ENCODE measurements around the gene TADA2B. TPM values are rescaled to one million over a fixed set of nuclear protein-coding genes. Genes with fewer than 3 reads are reported as not detected.

TADA2B gene
- total and polyA plus RNA-seq, 9 of the 15 experiments (the other 6 are each of a cell fraction or from before 2014, with no cell fraction given) = 0.55 to 12.2 (median 7.5) TPM

GRCh38 chr4:7070729-7071511 is 27.7 kb downstream of the TADA2B start (continued):
- no peak for TF ChIP-seq ZNF707 (CRISPR knock-in tag; conservative IDR thresholded peaks at IDR 0.05)
- TF ChIP-seq ARID4B (CRISPR knock-in tag; IDR thresholded peaks at IDR 0.05) = peak; percentile 47; the same call in 1 of the 2 replicates
- TF ChIP-seq FOXA3 (CRISPR knock-in tag; conservative IDR thresholded peaks at IDR 0.05 in 1 of 2, IDR thresholded peaks at IDR 0.05 in 1 of 2) = no peak

GRCh38 chr4:7073059-7073458 is 29.9 kb downstream of the TADA2B start:
- H3K4me2 ChIP-seq (ENCODE audit: insufficient read depth, low read length) = no peak overlapping the region
- H3K4me3 ChIP-seq = no peak overlapping the region
- BruUV-seq (replicated peaks) = no TSS peak
- H2AFZ ChIP-seq (ENCODE audit: low read depth, low read length) = peak overlapping the region; percentile 30; the same call in 1 of the 2 replicates
- in situ Hi-C loops (cut with MboI) = loop anchor here (5.0 kb wide), 2 partner anchors 171 to 351 kb away; no protein-coding TSS in a partner anchor
- TF ChIP-seq PTRF (tag; IDR thresholded peaks at IDR 0.05) (no peak), GMEB1 (CRISPR knock-in tag; IDR thresholded peaks at IDR 0.05) (no peak), ETV6 (IDR thresholded peaks at IDR 0.05; ENCODE audit: borderline replicate concordance in 1 of 2, low read depth in 2 of 2, low read length in 1 of 2) (no peak), ETV6 (CRISPR knock-in tag; IDR thresholded peaks at IDR 0.05; ENCODE audit: borderline replicate concordance) (no peak), MAFG (tag; conservative IDR thresholded peaks at IDR 0.05) (no peak)
- no peak overlapping the region for H3K9ac ChIP-seq (ENCODE audit: insufficient read depth in 1 of 2, low read depth in 2 of 2, low read length in 2 of 2)
- H4K20me1 ChIP-seq (replicated peaks; ENCODE audit: control insufficient read depth, insufficient read depth, low read length) = no peaks in the 10 kb centered on the region; the same call in none of the 2 replicates
- no peak overlapping the region for H3K27ac ChIP-seq (ENCODE audit: extremely low read depth, low read depth, low read length)
- no peaks in the 10 kb centered on the region for H3K36me3 ChIP-seq (ENCODE audit: control insufficient read depth, insufficient read depth, low read length)
- ATAC-seq (no peak), DNase-seq (ENCODE audit: extremely low read depth in 1 of 4, low spot score in 3 of 4) (no peak), FAIRE-seq (no peak)
- no peaks in the 10 kb centered on the region for H3K9me1 ChIP-seq (ENCODE audit: control insufficient read depth, insufficient read depth, low read length)
- no peaks in the 10 kb centered on the region for H3K9me3 ChIP-seq (replicated peaks; ENCODE audit: control insufficient read depth, insufficient read depth, low read depth, low read length)
- no peaks in the 10 kb centered on the region for H3K27me3 ChIP-seq (ENCODE audit: control insufficient read depth in 2 of 2, insufficient read depth in 2 of 2, low read length in 2 of 2)
- H3K4me1 ChIP-seq (replicated peaks in 1 of 2; ENCODE audit: control insufficient read depth in 2 of 2, insufficient read depth in 2 of 2, low read length in 2 of 2) = peaks cover 4 to 37% of the 10 kb centered on the region in 2 experiments; a peak in 3 of 5 replicates
- ChIA-PET CTCF (ENCODE audit: low intra/inter-chr PET ratio) (no interaction called here), POLR2A (interaction anchor here (1.1 kb wide), 1 partner anchor 159 kb away, joined by 3 read pairs; no protein-coding TSS in a partner anchor)
- WGBS (ENCODE audit: insufficient coverage, low coverage, missing lambda C conversion rate) = 39% methylated on average over 14 of the region's 14 CpGs
- peaks cover 1% of the 10 kb centered on the region; the same call in 1 of the 3 replicates for H3K79me2 ChIP-seq (ENCODE audit: control insufficient read depth, insufficient read depth, low read length)
- intact Hi-C loops (cut with micrococcal nuclease) = loop anchor here (5.0 kb wide), 1 partner anchor 526 kb away; no protein-coding TSS in a partner anchor

Measured in K562 (cell line).